ENCODE data around the gene ESD.

- TF ChIP-seq CTCF (IDR thresholded peaks at IDR 0.05; ENCODE audit: extremely low read depth in 1 of 2, insufficient read depth in 1 of 2, low read depth in 1 of 2, low read length in 2 of 2) (no peak), POLR2A (IDR thresholded peaks at IDR 0.05; ENCODE audit: low read depth, low read length) (no peak), JUN (IDR thresholded peaks at IDR 0.05; ENCODE audit: borderline replicate concordance, insufficient read depth, insufficient read length, low read depth) (no peak)
Measured at GRCh38 chr13:46739447-46740098, 57.4 kb downstream of the ESD start.

Measured in endothelial cell of umbilical vein (primary cell).